HEK293 (cell line): Measurements from ENCODE around the gene MARCHF3.
A peak's percentile ranks its signal among the peaks of the same experiment; 100 is the strongest.
"Not testable (repeated sequence)": the region's sequence is repeated elsewhere in the genome, so short reads cannot be mapped to it uniquely, and the experiment has no call there.

Experiments used
- CTCF ChIA-PET: fragments of 350-600 bp; formaldehyde crosslinking; extraction: SDS; loops from one replicate; lab custom pipeline; 2021; ENCODE audit warnings: antibody characterized with exemption; lab: Yijun Ruan, JAX
- POLR2A ChIA-PET: fragments of 300-600 bp; formaldehyde crosslinking; extraction: SDS; loops from one replicate; lab custom pipeline; 2020; ENCODE audit warnings: antibody characterized with exemption, inconsistent platforms; lab: Yijun Ruan, JAX
- H3K27ac ChIP-seq: fragments of 200-500 bp; sonication (Bioruptor generic); 2 replicates; pipeline ENCODE4 v1.5.1; 2014; ENCODE audit warnings: low read depth, low read length, control low read depth, inconsistent platforms; ENCODE audit errors: extremely low read depth
- H3K36me3 ChIP-seq, 2 experiments: fragments of 200-500 bp in 1 of 2; sonication (Bioruptor generic) in 1 of 2; 1 replicate in 1 of 2; 2 replicates in 1 of 2; pipeline ENCODE4 v1.5.1; 2014 to 2017; ENCODE audit warnings: inconsistent platforms in 2 of 2, low read length in 2 of 2; ENCODE audit not compliant: control insufficient read depth in 2 of 2, insufficient read depth in 1 of 2
- H3K4me1 ChIP-seq: fragments of 200-500 bp; sonication (Bioruptor generic); 2 replicates; pipeline ENCODE4 v1.5.1; 2014; ENCODE audit warnings: mild to moderate bottlenecking, low read length, inconsistent platforms; ENCODE audit not compliant: control insufficient read depth, insufficient read depth
- H3K4me3 ChIP-seq: 2 replicates; pipeline ENCODE4 v1.5.1; 2011; ENCODE audit warnings: low read depth, mild to moderate bottlenecking, control low read depth, low read length, moderate library complexity
- H3K9me3 ChIP-seq: fragments of 200-500 bp; sonication (Bioruptor generic); 2 replicates; pipeline ENCODE4 v1.5.1; 2014; ENCODE audit warnings: low read depth, low read length, inconsistent platforms; ENCODE audit not compliant: control insufficient read depth, insufficient read depth
- HOXD13 ChIP-seq: sonication (generic); formaldehyde crosslinking; IDR thresholded peaks from 2 replicates; pipeline ENCODE4 v1.8.0; 2022; ENCODE audit warnings: missing genetic modification reagents, borderline replicate concordance
- MYNN ChIP-seq: fragments of 450-650 bp; formaldehyde crosslinking; IDR thresholded peaks from 2 replicates; pipeline ENCODE4 v1.5.1; 2016; ENCODE audit warnings: missing biosample characterization, missing genetic modification characterization, borderline replicate concordance
- OVOL3 ChIP-seq: fragments of 450-650 bp; formaldehyde crosslinking; IDR thresholded peaks from 2 replicates; pipeline ENCODE4 v1.5.1; 2016; ENCODE audit warnings: missing biosample characterization, missing genetic modification characterization
- RBAK ChIP-seq: fragments of 450-650 bp; formaldehyde crosslinking; IDR thresholded peaks from 2 replicates; pipeline ENCODE4 v1.5.1; 2016; ENCODE audit warnings: missing biosample characterization, missing genetic modification characterization
- REPIN1 ChIP-seq: fragments of 450-650 bp; formaldehyde crosslinking; IDR thresholded peaks from 2 replicates; pipeline ENCODE4 v1.5.1; 2017; ENCODE audit warnings: missing biosample characterization, missing genetic modification characterization, low read depth
- SCRT1 ChIP-seq: fragments of 450-650 bp; formaldehyde crosslinking; IDR thresholded peaks from 2 replicates; pipeline ENCODE4 v1.5.1; 2016; ENCODE audit warnings: missing biosample characterization, missing genetic modification characterization, borderline replicate concordance
- ZBTB17 ChIP-seq: fragments of 450-650 bp; formaldehyde crosslinking; IDR thresholded peaks from 2 replicates; pipeline ENCODE4 v1.5.1; 2016; ENCODE audit warnings: missing biosample characterization, missing genetic modification characterization
- ZBTB20 ChIP-seq: fragments of 450-650 bp; formaldehyde crosslinking; IDR thresholded peaks from 2 replicates; pipeline ENCODE4 v1.5.1; 2016; ENCODE audit warnings: missing biosample characterization, missing genetic modification characterization
- ZBTB21 ChIP-seq: fragments of 450-650 bp; formaldehyde crosslinking; IDR thresholded peaks from 2 replicates; pipeline ENCODE4 v1.5.1; 2017; ENCODE audit warnings: missing biosample characterization, missing genetic modification characterization
- ZEB2 ChIP-seq: fragments of 450-650 bp; formaldehyde crosslinking; IDR thresholded peaks from 2 replicates; pipeline ENCODE4 v1.5.1; 2016; ENCODE audit warnings: missing biosample characterization, missing genetic modification characterization
- ZNF19 ChIP-seq: fragments of 450-650 bp; formaldehyde crosslinking; IDR thresholded peaks from 2 replicates; pipeline ENCODE4; 2016; ENCODE audit warnings: missing biosample characterization, missing genetic modification characterization, low read depth
- ZNF23 ChIP-seq: fragments of 450-650 bp; formaldehyde crosslinking; IDR thresholded peaks from 2 replicates; pipeline ENCODE4 v1.5.1; 2016; ENCODE audit warnings: missing biosample characterization, missing genetic modification characterization, borderline replicate concordance
- ZNF26 ChIP-seq: fragments of 450-650 bp; formaldehyde crosslinking; IDR thresholded peaks from 2 replicates; pipeline ENCODE4 v1.5.1; 2016; ENCODE audit warnings: missing biosample characterization, missing genetic modification characterization
- ZNF404 ChIP-seq: fragments of 450-650 bp; formaldehyde crosslinking; IDR thresholded peaks from 2 replicates; pipeline ENCODE4 v1.5.1; 2017; ENCODE audit warnings: missing biosample characterization, missing genetic modification characterization
- ZNF549 ChIP-seq: fragments of 450-650 bp; IDR thresholded peaks from 2 replicates; pipeline ENCODE4 v1.5.1; 2018; ENCODE audit warnings: missing biosample characterization, missing genetic modification characterization, mild to moderate bottlenecking, inconsistent platforms, moderate library complexity
- ZNF624 ChIP-seq: fragments of 450-650 bp; formaldehyde crosslinking; IDR thresholded peaks from 2 replicates; pipeline ENCODE4 v1.5.1; 2017; ENCODE audit warnings: missing biosample characterization, missing genetic modification characterization
- ZNF660 ChIP-seq: fragments of 450-650 bp; IDR thresholded peaks from 2 replicates; pipeline ENCODE4 v1.5.1; 2018; ENCODE audit warnings: missing biosample characterization, mild to moderate bottlenecking, missing genetic modification characterization
- ZNF664 ChIP-seq: fragments of 450-650 bp; formaldehyde crosslinking; IDR thresholded peaks from 2 replicates; pipeline ENCODE4 v1.5.1; 2016; ENCODE audit warnings: missing biosample characterization, missing genetic modification characterization
- ZNF776 ChIP-seq: fragments of 450-650 bp; formaldehyde crosslinking; IDR thresholded peaks from 2 replicates; pipeline ENCODE4 v1.5.0; 2017; ENCODE audit warnings: missing biosample characterization, missing genetic modification characterization, borderline replicate concordance
- ZNF830 ChIP-seq: fragments of 450-650 bp; IDR thresholded peaks from 2 replicates; pipeline ENCODE4 v1.5.0; 2018; ENCODE audit warnings: missing biosample characterization, missing genetic modification characterization, low read depth, mild to moderate bottlenecking, moderate library complexity
- TF ChIP-seq, protein P1 (sequence below): fragments of 450-650 bp; formaldehyde crosslinking; IDR thresholded peaks from 2 replicates; pipeline ENCODE4 v1.5.1; 2017; ENCODE audit warnings: missing biosample characterization, missing genetic modification characterization

The MARCHF3 gene

DNA sequence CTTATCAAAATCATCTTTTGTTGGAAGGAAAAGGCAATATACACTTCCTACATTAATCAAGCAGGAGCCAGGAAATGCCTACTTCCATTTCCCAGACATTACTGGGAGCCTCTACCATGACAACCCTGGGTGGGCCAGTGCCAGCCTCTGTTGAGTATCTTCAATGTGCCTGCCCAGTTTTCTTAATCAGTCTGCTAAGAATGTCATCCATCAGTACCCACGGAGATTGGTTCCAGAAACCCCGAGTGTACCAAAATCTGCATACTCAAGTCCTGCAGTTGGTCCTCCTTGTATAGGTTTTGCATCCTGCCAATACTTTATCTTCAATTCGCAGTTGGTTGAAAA, 82.4 kb downstream of the MARCHF3 start:
- Histone ChIP-seq H3K27ac (no peak overlapping the region), H3K4me1 (peaks cover 4% of the 10 kb centered on the region)
- CTCF ChIA-PET = no interaction called here

GRCh38 chr5:126947146-126948010, 83.0 kb downstream of the MARCHF3 start:
- Histone ChIP-seq H3K4me3 (no peak overlapping the region), H3K4me1 (peaks cover 4% of the 10 kb centered on the region), H3K36me3 (no peaks in the 10 kb centered on the region), H3K27ac (no peak overlapping the region), H3K9me3 (no peaks in the 10 kb centered on the region)
- TF ChIP-seq ZBTB17 = no peak
- TF ChIP-seq ZEB2 = no peak
- TF ChIP-seq ZNF549 (tag by site-specific recombination) = 0 out of 2 replicates have a peak, but pooled peaks have one; percentile 24
- no peak for TF ChIP-seq MYNN
- TF ChIP-seq ZBTB20 (tag by site-specific recombination) = no peak
- no peak for TF ChIP-seq ZNF19
- ChIA-PET CTCF (no interaction called here), POLR2A (no interaction called here)

More for the DNA sequence above, 82.4 kb downstream of the MARCHF3 start:
- H3K9me3 ChIP-seq = no peaks in the 10 kb centered on the region
- TF ChIP-seq ZNF664 (tag by site-specific recombination) = no peak
- TF ChIP-seq, all 188 proteins: peak for 0
- POLR2A ChIA-PET = no interaction called here
- Histone ChIP-seq H3K4me3 (no peak overlapping the region), H3K36me3 (no peaks in the 10 kb centered on the region)

DNA sequence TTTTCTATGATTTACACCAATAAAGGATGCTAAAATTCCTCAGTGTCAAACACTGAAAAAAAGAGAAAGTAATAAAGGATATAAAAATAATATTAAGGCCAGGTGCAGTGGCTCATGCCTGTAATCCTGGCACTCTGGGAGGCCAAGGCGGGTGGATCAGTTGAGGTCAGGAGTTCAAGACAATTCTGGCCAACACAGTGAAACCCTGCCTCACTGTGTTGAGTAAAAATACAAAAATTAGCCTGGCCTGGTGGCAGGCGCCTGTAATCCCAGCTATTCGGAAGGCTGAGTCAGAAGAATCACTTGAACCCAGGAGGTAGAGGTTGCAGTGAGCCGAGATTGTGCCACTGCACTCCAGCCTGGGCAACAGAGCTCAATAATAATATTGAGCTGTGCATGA, 87.5 kb downstream of the MARCHF3 start:
- CTCF ChIA-PET = not testable (repeated sequence)

DNA sequence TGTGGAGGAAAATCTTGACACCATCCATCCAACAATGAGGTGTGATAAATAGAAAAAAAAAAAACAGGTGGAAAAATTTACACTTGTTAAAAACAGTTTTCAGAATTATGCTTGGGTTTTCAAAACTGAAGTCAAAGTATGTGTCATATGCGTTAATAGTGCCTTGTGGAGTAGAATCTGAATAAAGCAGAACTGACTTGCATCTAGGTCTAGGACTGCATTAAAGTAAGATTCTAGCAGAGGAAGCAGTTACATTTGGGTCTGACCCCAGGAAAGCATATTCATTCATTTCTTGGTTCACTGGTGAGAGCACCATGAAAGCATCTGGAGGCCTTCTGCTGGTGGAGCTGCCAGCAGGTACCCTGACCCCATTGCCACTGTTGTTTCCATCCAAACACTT, 89.0 kb downstream of the MARCHF3 start:
- POLR2A ChIA-PET = no interaction called here
- no peak for TF ChIP-seq OVOL3 (tag by site-specific recombination)
- no peak for TF ChIP-seq ZNF23 (tag by site-specific recombination)
- TF ChIP-seq, protein P1, sequence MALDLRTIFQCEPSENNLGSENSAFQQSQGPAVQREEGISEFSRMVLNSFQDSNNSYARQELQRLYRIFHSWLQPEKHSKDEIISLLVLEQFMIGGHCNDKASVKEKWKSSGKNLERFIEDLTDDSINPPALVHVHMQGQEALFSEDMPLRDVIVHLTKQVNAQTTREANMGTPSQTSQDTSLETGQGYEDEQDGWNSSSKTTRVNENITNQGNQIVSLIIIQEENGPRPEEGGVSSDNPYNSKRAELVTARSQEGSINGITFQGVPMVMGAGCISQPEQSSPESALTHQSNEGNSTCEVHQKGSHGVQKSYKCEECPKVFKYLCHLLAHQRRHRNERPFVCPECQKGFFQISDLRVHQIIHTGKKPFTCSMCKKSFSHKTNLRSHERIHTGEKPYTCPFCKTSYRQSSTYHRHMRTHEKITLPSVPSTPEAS (tag by site-specific recombination) = no peak
- TF ChIP-seq ZNF660 (tag by site-specific recombination) = no peak
- no peak for TF ChIP-seq REPIN1 (tag by site-specific recombination)
- no peak for TF ChIP-seq MYNN
- TF ChIP-seq ZNF776 (tag by site-specific recombination) = no peak
- no peak for TF ChIP-seq HOXD13
- TF ChIP-seq SCRT1 (tag by site-specific recombination) = no peak
- TF ChIP-seq RBAK = no peak
- no peak for TF ChIP-seq ZNF830
- TF ChIP-seq ZNF624 (tag by site-specific recombination) = no peak
- TF ChIP-seq ZNF404 (tag by site-specific recombination) = no peak
- TF ChIP-seq ZBTB21 (tag by site-specific recombination) = no peak
- TF ChIP-seq ZNF26 = no peak
- TF ChIP-seq, all 188 proteins: peak for 0
- CTCF ChIA-PET = no interaction called here
- H3K27ac ChIP-seq = no peak overlapping the region
- H3K9me3 ChIP-seq = no peaks in the 10 kb centered on the region
- H3K36me3 ChIP-seq = no peaks in the 10 kb centered on the region
- H3K4me1 ChIP-seq = no peaks in the 10 kb centered on the region
- H3K4me3 ChIP-seq = no peak overlapping the region

More for the DNA sequence above, 87.5 kb downstream of the MARCHF3 start:
- not testable (repeated sequence) for H3K4me3 ChIP-seq, H3K36me3 ChIP-seq, H3K27ac ChIP-seq, H3K4me1 ChIP-seq, H3K9me3 ChIP-seq
- POLR2A ChIA-PET = interaction anchor here (1.5 kb wide), 1 partner anchor 88 kb away, joined by 3 read pairs; the partner anchor contains the start of gene MARCHF3
